GM18526 (cell line): ENCODE measurements around the gene MBD5.

Experiments
- POLR2A ChIP-seq: IDR thresholded peaks from 3 replicates; pipeline ENCODE4 v1.6.1; 2011; ENCODE audit not compliant: insufficient read length; ENCODE audit errors: extremely low read depth

The MBD5 gene

GRCh38 chr2:148531669-148532428 lies 511.0 kb downstream of the MBD5 start:
- TF ChIP-seq POLR2A: no peak

DNA sequence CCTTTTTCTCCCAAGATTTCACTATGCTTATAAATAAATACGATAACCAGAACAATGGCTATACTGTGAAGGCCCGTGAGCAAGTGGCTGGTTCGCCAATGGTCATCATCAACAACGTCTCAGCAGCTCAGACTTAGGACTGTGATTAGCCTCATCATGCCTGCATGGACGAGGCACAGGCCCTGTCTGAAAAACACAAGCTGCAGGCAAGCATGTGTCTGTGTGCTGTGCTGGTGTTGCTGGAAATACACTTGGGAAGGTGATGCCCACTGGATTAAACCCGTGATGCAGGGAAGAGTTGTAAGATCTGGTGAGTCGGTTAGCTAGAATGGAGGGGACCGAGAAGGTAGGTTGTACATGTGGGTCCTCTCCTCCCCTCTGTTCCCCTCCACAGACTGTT lies 512.1 kb downstream of the MBD5 start:
- no peak for TF ChIP-seq POLR2A

DNA sequence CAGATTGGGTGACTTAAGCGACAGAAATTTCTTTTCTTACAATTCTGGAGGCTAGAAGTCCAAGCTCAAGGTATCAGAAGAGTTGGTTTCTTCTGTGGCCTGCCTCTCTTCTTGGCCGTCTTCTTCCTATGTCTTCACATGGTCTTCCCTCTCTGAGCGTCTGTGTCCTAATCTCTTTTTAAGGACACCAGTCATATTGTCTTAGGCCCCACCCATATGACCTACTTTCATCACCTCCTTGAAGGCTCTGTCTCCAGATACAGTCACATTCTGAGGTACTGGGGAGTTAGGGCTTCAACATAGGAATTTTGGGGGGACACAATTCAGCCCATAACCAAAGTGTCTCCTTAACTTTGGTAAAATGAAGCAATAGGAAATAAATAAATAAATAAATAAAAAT lies 512.8 kb downstream of the MBD5 start:
- no peak for TF ChIP-seq POLR2A

- no peak for TF ChIP-seq POLR2A
Observed at GRCh38 chr2:148534416-148535204, 513.7 kb downstream of the MBD5 start.

- no peak for TF ChIP-seq POLR2A
Observed at GRCh38 chr2:148538375-148538774, 517.5 kb downstream of the MBD5 start.

- no peak for TF ChIP-seq POLR2A
Observed at GRCh38 chr2:148540022-148540421, 519.1 kb downstream of the MBD5 start.

DNA sequence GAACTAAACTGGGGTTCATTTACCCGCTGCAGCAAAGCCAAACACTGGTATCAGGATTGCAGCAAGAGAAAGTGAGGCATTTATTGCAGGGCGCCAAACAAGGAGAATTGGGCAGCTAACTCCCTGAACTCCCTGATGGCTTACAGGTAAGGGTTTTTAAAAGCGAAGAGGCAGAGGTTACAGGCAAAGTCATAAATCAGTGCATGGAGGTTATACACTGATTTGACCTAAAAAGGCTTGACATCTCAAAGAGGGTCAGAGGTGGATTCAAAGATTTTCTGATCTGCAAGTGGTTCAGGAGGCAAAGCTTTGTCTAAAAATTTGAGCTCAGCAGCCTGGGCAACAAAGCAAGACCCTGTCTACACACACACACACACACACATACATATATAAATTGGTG lies 520.9 kb downstream of the MBD5 start:
- no peak for TF ChIP-seq POLR2A

GRCh38 chr2:148542614-148543013 lies 521.7 kb downstream of the MBD5 start:
- TF ChIP-seq POLR2A: no peak

GRCh38 chr2:148545390-148546256 lies 524.7 kb downstream of the MBD5 start:
- TF ChIP-seq POLR2A: no peak

DNA sequence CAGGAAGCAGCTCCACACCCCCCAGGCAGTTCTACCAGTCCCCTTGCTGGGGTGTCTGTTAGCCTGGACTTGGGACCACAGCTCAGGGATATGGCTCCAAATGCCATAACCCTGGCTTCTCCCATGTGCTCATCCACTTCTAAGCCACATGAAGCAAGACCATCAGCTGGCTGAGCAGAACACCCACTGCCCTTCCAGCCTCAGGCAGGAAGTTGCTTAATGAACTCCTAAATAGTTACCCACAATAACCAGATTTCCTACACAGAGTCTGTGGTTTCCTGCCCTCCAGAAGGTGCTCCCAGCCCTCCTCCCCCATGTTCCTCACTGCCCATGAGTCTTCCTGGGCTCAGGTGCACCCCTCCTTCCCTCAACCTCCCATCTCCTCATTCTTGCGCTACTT lies 525.4 kb downstream of the MBD5 start:
- no peak for TF ChIP-seq POLR2A

GRCh38 chr2:148548716-148549400 lies 528.0 kb downstream of the MBD5 start:
- TF ChIP-seq POLR2A: no peak

DNA sequence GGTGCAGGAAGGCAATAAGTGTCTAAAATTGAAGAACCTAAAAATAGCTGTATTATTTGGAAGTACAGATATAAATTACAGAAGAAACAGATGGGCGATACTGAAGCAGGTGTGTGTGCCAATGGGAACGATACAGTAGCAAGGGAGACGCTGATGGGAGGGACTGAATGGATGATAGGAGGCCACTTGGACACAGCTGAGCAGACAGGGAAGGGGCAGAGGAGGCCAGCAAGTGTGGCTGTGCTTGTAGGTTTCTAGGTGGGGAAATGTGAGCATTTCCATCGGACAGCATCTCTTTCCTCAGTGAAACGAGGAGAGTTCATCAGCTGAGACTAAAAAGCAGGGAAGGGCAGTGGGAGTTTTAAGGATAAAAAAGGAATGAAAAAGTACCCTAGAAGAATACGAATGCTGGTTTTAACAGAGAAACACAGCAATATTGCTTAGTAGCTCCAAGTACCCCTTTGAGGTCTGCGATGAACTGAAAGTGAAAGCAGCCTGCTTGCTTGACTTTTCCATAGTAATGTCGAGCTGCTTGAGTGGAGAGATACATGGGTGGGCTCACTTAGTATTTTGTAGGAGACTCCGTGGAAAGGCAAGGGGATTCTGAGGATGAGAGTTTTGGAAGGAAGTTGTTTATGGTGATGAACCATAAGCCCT lies 531.9 kb downstream of the MBD5 start:
- TF ChIP-seq POLR2A: no peak

GRCh38 chr2:148553332-148553887 lies 532.5 kb downstream of the MBD5 start:
- no peak for TF ChIP-seq POLR2A
